ENCODE data around the gene DDX50. TPM values are rescaled to one million over a fixed set of nuclear protein-coding genes. Genes with fewer than 3 reads are reported as not detected.
"Not testable (repeated sequence)": the region's sequence is repeated elsewhere in the genome, so short reads cannot be mapped to it uniquely, and the experiment has no call there.

Gene DDX50
- total RNA-seq, 2 experiments from 2014 or later = 68.8 to 71.9 TPM

DNA sequence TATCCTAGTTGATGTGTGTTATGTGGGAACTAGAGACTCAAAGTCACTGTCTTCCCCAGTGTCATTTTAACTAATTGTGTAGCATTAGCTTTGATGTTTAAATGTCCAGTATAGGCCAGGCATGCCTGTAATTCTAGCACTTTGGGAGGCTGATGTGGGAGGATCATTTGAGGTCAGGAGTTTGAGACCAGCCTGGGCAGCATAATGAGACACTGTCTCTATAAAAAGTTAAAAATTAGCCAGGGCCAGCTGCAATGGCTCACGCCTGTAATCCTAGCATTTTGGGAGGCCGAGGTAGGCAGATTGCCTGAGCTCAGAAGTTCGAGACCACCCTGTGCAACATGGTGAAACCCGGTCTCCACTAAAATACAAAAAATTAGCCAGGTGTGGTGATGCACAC, 24.4 kb downstream of the DDX50 start:
- Mint-ChIP-seq H3K9me3 (no peaks in the 10 kb centered on the region), H3K4me1 (ENCODE audit: low read depth) (peaks cover 6% of the 10 kb centered on the region), H3K36me3 (peaks cover 14% of the 10 kb centered on the region), H3K4me3 (no peak overlapping the region), H3K27me3 (no peaks in the 10 kb centered on the region), H3K27ac (no peak overlapping the region)
- intact Hi-C loops (cut with micrococcal nuclease) = no loop called here
- DNase-seq = no peak
- CTCF ChIA-PET = interaction anchor here (0.8 kb wide), 1 partner anchor 13 kb away, joined by 3 read pairs; no protein-coding TSS in a partner anchor
- POLR2A ChIA-PET = no interaction called here

DNA sequence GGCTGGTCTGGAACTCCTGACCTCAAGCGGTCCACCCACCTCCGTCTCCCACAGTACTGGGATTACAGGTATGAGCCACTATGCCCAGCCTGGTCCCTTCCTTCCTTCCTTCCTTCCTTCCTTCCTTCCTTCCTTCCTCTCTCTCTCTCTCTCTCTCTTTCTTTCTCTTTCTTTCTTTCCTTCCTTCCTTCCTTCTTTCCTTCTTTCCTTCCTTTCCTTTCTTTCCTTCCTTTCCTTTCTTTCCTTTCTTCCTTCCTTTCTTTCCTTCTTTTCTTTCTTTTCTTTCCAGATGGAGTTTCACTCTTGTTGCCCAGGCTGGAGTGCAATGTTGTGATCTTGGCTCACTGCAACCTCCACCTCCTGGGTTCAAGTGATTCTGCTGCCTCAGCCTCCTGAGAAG, 28.0 kb downstream of the DDX50 start:
- H3K36me3 Mint-ChIP-seq = peaks cover 19% of the 10 kb centered on the region
- POLR2A ChIA-PET; intact Hi-C loops (cut with micrococcal nuclease); DNase-seq; H3K27ac Mint-ChIP-seq; H3K4me3 Mint-ChIP-seq; H3K27me3 Mint-ChIP-seq; H3K9me3 Mint-ChIP-seq; H3K4me1 Mint-ChIP-seq (ENCODE audit: low read depth); CTCF ChIA-PET: not testable (repeated sequence)

DNA sequence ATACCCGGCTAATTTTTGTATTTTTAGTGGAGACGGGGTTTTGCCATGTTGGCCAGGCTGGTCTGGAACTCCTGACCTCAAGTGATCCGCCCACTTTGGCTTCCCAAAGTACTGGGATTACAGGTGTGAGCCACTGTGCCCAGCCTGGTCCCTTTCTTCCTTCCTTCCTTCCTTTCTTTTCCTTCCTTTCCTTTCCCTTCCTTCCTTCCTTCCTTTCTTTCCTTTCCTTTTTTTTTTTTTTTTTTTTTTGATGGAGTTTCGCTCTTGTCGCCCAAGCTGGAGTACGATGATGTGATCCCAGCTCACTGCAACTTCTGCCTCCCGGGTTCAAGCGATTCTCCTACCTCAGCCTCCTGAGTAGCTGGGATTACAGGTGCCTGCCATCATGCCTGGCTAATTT, 28.8 kb downstream of the DDX50 start:
- intact Hi-C loops (cut with micrococcal nuclease); H3K9me3 Mint-ChIP-seq; H3K4me3 Mint-ChIP-seq; H3K27ac Mint-ChIP-seq; POLR2A ChIA-PET; H3K4me1 Mint-ChIP-seq (ENCODE audit: low read depth); H3K27me3 Mint-ChIP-seq; DNase-seq: not testable (repeated sequence)
- CTCF ChIA-PET = interaction anchor here (0.7 kb wide), 1 partner anchor 48 kb away, joined by 3 read pairs; no protein-coding TSS in a partner anchor
- H3K36me3 Mint-ChIP-seq = peaks cover 19% of the 10 kb centered on the region

DNA sequence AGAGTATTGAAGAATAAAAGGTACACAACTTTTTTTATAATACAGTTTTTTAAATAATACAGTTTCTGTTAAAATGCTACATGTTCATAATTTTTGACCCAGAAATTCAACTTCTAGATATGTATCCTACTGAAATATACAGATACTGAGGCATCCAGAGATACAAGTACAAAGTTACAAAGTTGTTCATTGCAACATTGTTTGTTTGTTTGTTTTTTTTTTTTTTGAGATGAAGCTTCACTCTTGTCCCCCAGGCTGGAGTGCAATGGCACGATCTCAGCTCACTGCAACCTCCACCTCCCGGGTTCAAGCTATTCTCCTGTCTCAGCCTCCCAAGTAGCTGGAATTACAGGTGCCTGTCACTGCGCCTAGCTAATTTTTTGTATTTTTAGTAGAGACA, 31.7 kb downstream of the DDX50 start:
- H3K4me1 Mint-ChIP-seq (ENCODE audit: low read depth) = peaks cover 13% of the 10 kb centered on the region
- intact Hi-C loops (cut with micrococcal nuclease); H3K27ac Mint-ChIP-seq; H3K4me3 Mint-ChIP-seq; DNase-seq; H3K9me3 Mint-ChIP-seq; CTCF ChIA-PET; H3K27me3 Mint-ChIP-seq: not testable (repeated sequence)
- POLR2A ChIA-PET = interaction anchor here (1.2 kb wide), 1 partner anchor 27 kb away, joined by 4 read pairs; no protein-coding TSS in a partner anchor
- H3K36me3 Mint-ChIP-seq = peaks cover 25% of the 10 kb centered on the region

DNA sequence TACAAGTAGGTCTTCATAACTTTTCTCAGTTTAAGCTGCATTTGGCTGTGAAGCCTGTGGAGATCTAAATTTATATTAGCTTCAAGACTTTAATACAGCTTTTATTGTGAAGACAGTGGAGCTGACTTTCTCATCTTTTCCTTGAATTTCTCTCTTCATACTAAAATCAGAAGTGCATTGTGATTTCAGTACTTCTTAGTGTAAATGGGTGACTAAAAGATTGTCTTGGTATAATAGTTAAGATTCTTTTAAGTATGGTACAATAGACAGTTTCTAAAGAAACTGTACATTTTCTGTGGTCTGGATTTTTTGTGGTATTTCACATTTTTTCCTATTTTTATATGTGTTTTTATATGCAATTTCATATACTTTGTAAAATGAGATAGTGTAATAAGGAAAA, 33.9 kb downstream of the DDX50 start:
- no peak for DNase-seq
- H3K36me3 Mint-ChIP-seq = peaks cover 31% of the 10 kb centered on the region
- no peak overlapping the region for H3K27ac Mint-ChIP-seq
- POLR2A ChIA-PET = interaction anchor here (1.3 to 1.6 kb wide), 2 partner anchors 20 to 35 kb away, joined by 4 to 5 read pairs; partner anchors contain the start of gene DDX21
- H3K4me1 Mint-ChIP-seq (ENCODE audit: low read depth) = peaks cover 13% of the 10 kb centered on the region
- no peak overlapping the region for H3K4me3 Mint-ChIP-seq
- CTCF ChIA-PET = interaction anchor here (1.0 kb wide), 1 partner anchor 17 kb away, joined by 3 read pairs; no protein-coding TSS in a partner anchor
- no peaks in the 10 kb centered on the region for H3K9me3 Mint-ChIP-seq
- H3K27me3 Mint-ChIP-seq = no peaks in the 10 kb centered on the region
- intact Hi-C loops (cut with micrococcal nuclease) = no loop called here

DNA sequence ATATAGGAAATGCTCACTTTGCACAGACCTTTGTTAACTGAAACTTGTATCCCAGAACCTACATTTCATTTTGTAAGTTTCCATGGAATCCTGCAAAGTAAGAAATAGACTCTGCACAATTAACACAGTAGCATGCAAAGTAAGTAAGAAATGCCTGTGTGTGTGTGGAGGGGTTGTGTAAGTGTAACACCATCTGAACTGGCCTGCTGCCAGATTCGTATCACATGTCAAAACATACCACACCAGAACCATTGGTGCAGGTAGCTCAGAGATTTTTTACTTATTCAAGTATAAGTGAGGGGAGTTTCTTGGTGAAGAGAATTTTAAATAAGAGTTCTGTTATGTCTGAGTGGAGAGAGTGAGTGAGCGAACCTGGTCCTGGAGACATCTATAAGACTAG, 37.0 kb downstream of the DDX50 start:
- Mint-ChIP-seq H3K36me3 (peaks cover 18% of the 10 kb centered on the region), H3K9me3 (no peaks in the 10 kb centered on the region), H3K27me3 (no peaks in the 10 kb centered on the region), H3K27ac (no peak overlapping the region), H3K4me1 (ENCODE audit: low read depth) (peaks cover 13% of the 10 kb centered on the region), H3K4me3 (no peak overlapping the region)
- intact Hi-C loops (cut with micrococcal nuclease) = no loop called here
- CTCF ChIA-PET = interaction anchor here (0.6 kb wide), 1 partner anchor 150 kb away, joined by 3 read pairs; no protein-coding TSS in a partner anchor
- POLR2A ChIA-PET = interaction anchor here (0.7 kb wide), 1 partner anchor 196 kb away, joined by 3 read pairs; no protein-coding TSS in a partner anchor
- DNase-seq = no peak

DNA sequence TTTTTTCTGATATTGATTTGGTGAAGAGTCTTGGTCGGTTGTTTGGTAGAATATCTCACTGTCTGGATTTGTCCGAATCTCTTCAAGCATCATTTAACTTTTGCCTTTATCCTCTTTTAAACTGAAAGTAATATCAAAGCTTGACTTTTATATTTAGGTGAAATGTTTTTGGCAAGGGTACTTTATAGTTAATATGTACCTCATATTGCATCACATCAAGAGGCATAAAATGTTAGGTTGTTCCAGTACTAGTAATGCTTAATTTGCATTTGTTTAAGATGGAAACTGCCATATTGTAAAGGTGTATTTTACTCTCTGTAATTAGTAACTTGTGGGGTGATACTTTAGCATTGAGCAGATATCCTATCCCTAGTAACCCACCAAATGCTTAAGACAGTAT, 37.8 kb downstream of the DDX50 start:
- H3K4me1 Mint-ChIP-seq (ENCODE audit: low read depth) = peaks cover 13% of the 10 kb centered on the region
- POLR2A ChIA-PET = no interaction called here
- DNase-seq = no peak
- peaks cover 18% of the 10 kb centered on the region for H3K36me3 Mint-ChIP-seq
- intact Hi-C loops (cut with micrococcal nuclease) = no loop called here
- no peak overlapping the region for H3K27ac Mint-ChIP-seq
- no peaks in the 10 kb centered on the region for H3K9me3 Mint-ChIP-seq
- no peak overlapping the region for H3K4me3 Mint-ChIP-seq
- H3K27me3 Mint-ChIP-seq = no peaks in the 10 kb centered on the region
- CTCF ChIA-PET = no interaction called here

DNA sequence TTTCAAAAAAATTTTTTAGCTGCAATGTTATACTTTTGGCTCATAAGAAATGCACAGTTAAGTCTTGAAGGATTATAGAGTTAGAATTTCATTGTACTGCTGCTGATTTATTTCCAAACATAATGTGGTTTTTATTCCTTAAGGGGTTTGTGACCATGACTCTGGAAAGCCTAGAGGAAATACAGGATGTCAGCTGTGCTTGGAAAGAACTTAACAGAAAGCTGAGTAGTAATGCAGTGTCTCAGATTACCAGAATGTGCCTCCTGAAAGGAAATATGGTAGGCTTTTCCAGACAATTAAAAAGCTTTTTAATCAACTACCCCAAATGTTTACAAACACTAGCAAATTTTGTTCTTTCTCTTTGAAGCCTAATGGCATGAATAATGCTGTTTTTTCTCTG, 39.8 kb downstream of the DDX50 start:
- POLR2A ChIA-PET = interaction anchor here (0.9 kb wide), 1 partner anchor 15 kb away, joined by 5 read pairs; no protein-coding TSS in a partner anchor
- H3K36me3 Mint-ChIP-seq = peaks cover 19% of the 10 kb centered on the region
- intact Hi-C loops (cut with micrococcal nuclease); H3K27me3 Mint-ChIP-seq; CTCF ChIA-PET; DNase-seq; H3K9me3 Mint-ChIP-seq; H3K4me3 Mint-ChIP-seq; H3K27ac Mint-ChIP-seq; H3K4me1 Mint-ChIP-seq (ENCODE audit: low read depth): not testable (repeated sequence)

DNA sequence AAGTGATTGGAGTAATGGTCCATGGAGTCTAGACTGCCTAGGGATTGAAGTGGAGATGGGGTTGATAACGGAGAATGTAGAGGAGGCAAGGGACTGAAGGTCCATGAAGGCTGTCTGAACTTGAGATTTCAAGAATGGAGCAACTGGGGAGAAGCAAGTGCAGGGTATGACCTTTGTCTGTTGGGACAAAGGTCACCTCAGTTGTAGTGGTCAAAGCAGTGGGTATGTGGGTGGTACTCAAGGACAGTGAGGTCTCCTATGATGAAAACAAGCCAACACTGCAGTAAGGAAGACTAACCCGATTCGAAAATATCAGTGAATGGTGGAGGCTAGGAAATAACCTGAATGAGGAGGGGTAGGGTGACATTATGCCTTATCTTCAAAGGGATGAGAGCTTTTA, 49.5 kb downstream of the DDX50 start:
- Mint-ChIP-seq H3K4me3 (no peak overlapping the region), H3K9me3 (no peaks in the 10 kb centered on the region), H3K36me3 (peaks cover 18% of the 10 kb centered on the region), H3K4me1 (ENCODE audit: low read depth) (peaks cover 9% of the 10 kb centered on the region), H3K27me3 (no peaks in the 10 kb centered on the region), H3K27ac (no peak overlapping the region)
- intact Hi-C loops (cut with micrococcal nuclease) = no loop called here
- ChIA-PET POLR2A (interaction anchor here (0.5 kb wide), 1 partner anchor 480 kb away, joined by 3 read pairs; no protein-coding TSS in a partner anchor), CTCF (no interaction called here)
- DNase-seq = no peak

DNA sequence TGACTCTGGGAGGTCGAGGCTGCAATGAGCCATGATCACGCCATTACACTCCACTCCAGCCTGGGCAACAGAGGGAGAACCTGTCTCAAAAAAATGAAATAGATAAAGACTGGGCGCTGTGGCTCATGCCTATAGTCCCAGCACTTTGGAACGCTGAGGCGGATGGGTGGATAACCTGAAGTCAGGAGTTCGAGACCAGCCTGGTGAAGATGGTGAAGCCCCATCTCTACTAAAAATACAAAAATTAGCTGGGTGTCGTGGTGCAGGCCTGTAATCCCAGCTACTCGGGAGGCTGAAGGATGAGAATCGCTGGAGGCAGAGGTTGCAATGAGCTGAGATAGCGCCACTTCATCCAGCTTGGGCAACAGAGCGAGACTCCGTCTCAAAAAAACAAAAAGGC, 53.8 kb downstream of the DDX50 start:
- no peaks in the 10 kb centered on the region for H3K9me3 Mint-ChIP-seq
- CTCF ChIA-PET = interaction anchor here (0.7 to 2.0 kb wide), 5 partner anchors 32 to 621 kb away, joined by 3 to 15 read pairs (median 11); partner anchors contain the start of gene DDX50
- peaks cover 36% of the 10 kb centered on the region for H3K36me3 Mint-ChIP-seq
- peak overlapping the region; percentile 56 for H3K4me3 Mint-ChIP-seq
- peaks cover 31% of the 10 kb centered on the region for H3K4me1 Mint-ChIP-seq (ENCODE audit: low read depth)
- peak overlapping the region; percentile 73 for H3K27ac Mint-ChIP-seq
- no peaks in the 10 kb centered on the region for H3K27me3 Mint-ChIP-seq
- POLR2A ChIA-PET = interaction anchor here (1.0 to 3.2 kb wide), 7 partner anchors 8 to 94 kb away, joined by 3 to 19 read pairs (median 5); partner anchors contain the start of genes DDX50 and KIFBP
- DNase-seq = no peak
- intact Hi-C loops (cut with micrococcal nuclease) = loop anchor here (5.0 kb wide), 2 partner anchors 267 to 623 kb away; partner anchors contain the start of genes HKDC1, HNRNPH3 and PBLD

DNA sequence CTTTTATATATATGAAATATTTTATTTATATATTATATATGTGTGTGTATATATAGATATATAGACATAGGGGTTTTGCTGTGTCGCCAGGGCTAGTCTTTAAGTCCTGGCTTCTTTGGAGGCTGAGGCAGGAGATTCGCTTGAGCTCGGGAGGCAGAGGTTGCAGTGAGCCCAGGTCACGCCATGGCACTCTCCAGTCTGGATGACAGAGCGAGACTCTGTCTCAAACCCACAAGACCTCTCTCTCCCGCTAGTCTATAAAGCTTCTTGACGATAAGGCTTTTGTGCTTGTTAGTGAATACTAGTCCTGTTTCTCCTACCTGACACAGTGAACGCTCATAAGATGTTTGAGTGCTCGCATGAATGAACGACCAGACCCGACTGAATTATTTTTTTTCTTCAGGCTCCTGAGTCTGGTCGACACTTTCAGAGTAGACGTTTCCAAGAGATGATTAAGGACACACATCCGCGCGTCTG, 54.3 kb downstream of the DDX50 start:
- Mint-ChIP-seq H3K9me3 (no peaks in the 10 kb centered on the region), H3K4me3 (peak overlapping the region; percentile 97), H3K4me1 (ENCODE audit: low read depth) (peaks cover 34% of the 10 kb centered on the region), H3K36me3 (peaks cover 39% of the 10 kb centered on the region), H3K27ac (peak overlapping the region; percentile 99), H3K27me3 (no peaks in the 10 kb centered on the region)
- intact Hi-C loops (cut with micrococcal nuclease) = loop anchor here (5.0 kb wide), 2 partner anchors 267 to 623 kb away; partner anchors contain the start of genes HKDC1, HNRNPH3 and PBLD
- POLR2A ChIA-PET = interaction anchor here (0.8 to 3.2 kb wide), 15 partner anchors 8 to 260 kb away, joined by 3 to 19 read pairs (median 5); partner anchors contain the start of genes DDX50, KIFBP and SRGN
- DNase-seq = peak; percentile 49
- CTCF ChIA-PET = interaction anchor here (0.7 to 2.0 kb wide), 8 partner anchors 11 to 622 kb away, joined by 3 to 15 read pairs (median 4); partner anchors contain the start of gene DDX50

DNA sequence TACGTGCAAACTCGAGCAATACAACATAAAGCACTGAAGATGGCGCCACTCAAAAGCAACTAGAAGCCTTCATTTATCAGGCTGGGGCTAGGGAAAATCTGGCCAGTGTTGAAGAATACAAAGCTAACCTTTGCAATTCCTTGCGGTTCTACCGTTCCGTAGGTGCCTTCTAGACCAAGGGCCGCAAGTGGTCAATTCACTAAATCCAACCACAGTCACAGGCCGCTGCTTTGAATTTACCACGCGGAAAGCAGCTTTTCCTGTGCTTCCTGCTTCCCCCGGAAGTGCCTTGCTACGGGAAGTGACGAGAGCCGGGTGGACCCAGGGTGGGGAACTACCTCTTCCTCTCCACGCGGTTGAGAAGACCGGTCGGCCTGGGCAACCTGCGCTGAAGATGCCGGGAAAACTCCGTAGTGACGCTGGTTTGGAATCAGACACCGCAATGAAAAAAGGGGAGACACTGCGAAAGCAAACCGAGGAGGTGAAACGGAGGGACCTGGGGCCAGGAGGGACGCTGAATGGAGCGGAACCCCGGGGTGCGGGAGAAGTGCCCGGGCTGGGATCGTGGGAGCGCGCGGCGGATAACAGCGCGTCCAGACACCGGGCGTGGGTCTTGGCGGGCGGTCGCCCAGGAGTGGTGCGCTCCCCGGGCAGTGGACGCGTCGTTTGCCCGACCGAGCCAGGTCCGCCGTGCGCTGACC, 54.9 kb downstream of the DDX50 start, which contains the start of gene DDX21:
Gene DDX21, plus strand, starts transcription at position 339 of the 701 bp plus-strand sequence. Its CDS starts 56 bp downstream, at position 395.
- H3K4me1 Mint-ChIP-seq (ENCODE audit: low read depth) = peaks cover 39% of the 10 kb centered on the region

More for the DNA sequence above, 54.9 kb downstream of the DDX50 start, which contains the start of gene DDX21:
- ChIA-PET CTCF (interaction anchor here (0.6 to 2.0 kb wide), 13 partner anchors 8 to 623 kb away, joined by 3 to 15 read pairs (median 4); partner anchors contain the start of genes DDX50 and SRGN), POLR2A (interaction anchor here (0.6 to 3.2 kb wide), 24 partner anchors 9 to 959 kb away, joined by 3 to 19 read pairs (median 4); partner anchors contain the start of genes CCAR1, DDX50, HNRNPH3 and KIFBP)
- intact Hi-C loops (cut with micrococcal nuclease) = loop anchor here (1.0 to 5.0 kb wide), 5 partner anchors 32 to 624 kb away; partner anchors contain the start of genes DDX50, HKDC1, HNRNPH3 and KIFBP
- Mint-ChIP-seq H3K9me3 (no peaks in the 10 kb centered on the region), H3K27me3 (no peaks in the 10 kb centered on the region), H3K36me3 (peaks cover 44% of the 10 kb centered on the region), H3K4me3 (peak within 1 kb of the TSS; percentile 97), H3K27ac (peak within 1 kb of the TSS; percentile 99)
- DNase-seq = peak; percentile 94

Measured in activated CD4-positive, alpha-beta memory T cell treated with anti-CD3 and anti-CD28 coated beads for 36 hours (primary cell).